Body of pancreas (tissue), 4 donors: Measurements from ENCODE around the gene RP2.

Source experiments
- CTCF ChIP-seq, 7 experiments: fragments of 450-650 bp in 4 of 7; fragments of 200-600 bp in 3 of 7; sonication (generic) in 3 of 7; IDR thresholded peaks; one replicate each; pipeline ENCODE4 v1.5.1; 2016 to 2019; ENCODE audit warnings: antibody characterized with exemption in 7 of 7
- POLR2A ChIP-seq, 3 donors: fragments of 450-650 bp; IDR thresholded peaks; one replicate each; pipeline ENCODE4 v1.6.1; 2016; ENCODE audit warnings: antibody characterized with exemption in 3 of 3, mild to moderate bottlenecking in 2 of 3

- no peak for TF ChIP-seq CTCF (IDR thresholded peaks at IDR 0.05)
- no peak for TF ChIP-seq POLR2A (IDR thresholded peaks at IDR 0.05)
Measured at GRCh38 chrX:46898207-46898606, 61.4 kb downstream of the RP2 start.
